GM18505 (cell line): Measurements from ENCODE around the gene CPEB4.

Experiments
- ATAC-seq: cut with Tn5 transposase; IDR thresholded peaks from one replicate; pipeline ENCODE4 v1.9.1; 2021; ENCODE audit not compliant: unreplicated experiment
- POLR2A ChIP-seq: IDR thresholded peaks from 4 replicates; pipeline ENCODE4 v1.6.1; 2011; ENCODE audit warnings: borderline replicate concordance; ENCODE audit not compliant: insufficient read depth, insufficient read length; ENCODE audit errors: extremely low read depth

The CPEB4 gene

GRCh38 chr5:173989432-173990082 is 101.4 kb downstream of the CPEB4 start:
- ATAC-seq: no peak
- TF ChIP-seq POLR2A: no peak

- TF ChIP-seq POLR2A: no peak
- ATAC-seq: no peak
These were observed 109.2 kb downstream of the CPEB4 start for GRCh38 chr5:173997331-173997730.

- no peak for TF ChIP-seq POLR2A
These were observed 110.4 kb downstream of the CPEB4 start for GRCh38 chr5:173998531-173998930.

GRCh38 chr5:174000076-174000475 is 111.9 kb downstream of the CPEB4 start:
- no peak for TF ChIP-seq POLR2A

More at GRCh38 chr5:173998531-173998930, 110.4 kb downstream of the CPEB4 start:
- ATAC-seq: no peak

GRCh38 chr5:174003795-174004194 is 115.6 kb downstream of the CPEB4 start:
- no peak for TF ChIP-seq POLR2A
- ATAC-seq: no peak

More at GRCh38 chr5:174000076-174000475, 111.9 kb downstream of the CPEB4 start:
- no peak for ATAC-seq

GRCh38 chr5:174008922-174009321 is 120.8 kb downstream of the CPEB4 start:
- no peak for TF ChIP-seq POLR2A
- ATAC-seq: no peak

- no peak for ATAC-seq
- TF ChIP-seq POLR2A: no peak
These were observed 122.2 kb downstream of the CPEB4 start for GRCh38 chr5:174010365-174010764.

- no peak for ATAC-seq
- TF ChIP-seq POLR2A: no peak
These were observed 123.3 kb downstream of the CPEB4 start for GRCh38 chr5:174011441-174011840.
